Dendritic cell treated with granulocyte-macrophage colony-stimulating factor and Interleukin-4, amounts not matched to agents 40 ng/mL and 50 ng/mL, for 4 days (primary cell): ENCODE data around the gene USP28.
"Not testable (repeated sequence)": the region's sequence is repeated elsewhere in the genome, so short reads cannot be mapped to it uniquely, and the experiment has no call there.

Source experiments
- H3K27ac Mint-ChIP-seq: one replicate; pipeline ENCODE4 v1.8.0; 2022; ENCODE audit warnings: mild to moderate bottlenecking, mixed read lengths
- H3K27me3 Mint-ChIP-seq: one replicate; pipeline ENCODE4 v1.8.0; 2022; ENCODE audit warnings: mild to moderate bottlenecking, mixed read lengths
- H3K36me3 Mint-ChIP-seq: one replicate; pipeline ENCODE4 v1.8.0; 2022; ENCODE audit warnings: low read depth, mixed read lengths
- H3K4me1 Mint-ChIP-seq: one replicate; pipeline ENCODE4 v1.8.0; 2022; ENCODE audit warnings: low read depth, mixed read lengths
- H3K4me3 Mint-ChIP-seq: one replicate; pipeline ENCODE4 v1.8.0; 2022; ENCODE audit warnings: mild to moderate bottlenecking, moderate library complexity, mixed read lengths
- H3K9me3 Mint-ChIP-seq: one replicate; pipeline ENCODE4 v1.8.0; 2022; ENCODE audit warnings: mixed read lengths
- intact Hi-C: fragments of 100-400 bp; cut with micrococcal nuclease; formaldehyde crosslinking; loops from one replicate; pipeline ENCODE4 v1.15.0; 2022

USP28 gene

GRCh38 chr11:113895367-113896155 lies 20.2 kb upstream of the USP28 start:
- Mint-ChIP-seq H3K4me3 (no peak overlapping the region), H3K27ac (no peak overlapping the region), H3K4me1 (peaks cover 6% of the 10 kb centered on the region), H3K9me3 (no peaks in the 10 kb centered on the region), H3K27me3 (no peaks in the 10 kb centered on the region), H3K36me3 (no peaks in the 10 kb centered on the region)
- intact Hi-C loops = loop anchor here (1.0 to 2.0 kb wide), 2 partner anchors 141 to 366 kb away; no protein-coding TSS in a partner anchor

- Mint-ChIP-seq H3K27me3 (no peaks in the 10 kb centered on the region), H3K4me3 (no peak overlapping the region), H3K4me1 (peaks cover 6% of the 10 kb centered on the region), H3K27ac (no peak overlapping the region), H3K36me3 (no peaks in the 10 kb centered on the region), H3K9me3 (no peaks in the 10 kb centered on the region)
- intact Hi-C loops = no loop called here
These were observed 19.1 kb upstream of the USP28 start for GRCh38 chr11:113894421-113894996.

DNA sequence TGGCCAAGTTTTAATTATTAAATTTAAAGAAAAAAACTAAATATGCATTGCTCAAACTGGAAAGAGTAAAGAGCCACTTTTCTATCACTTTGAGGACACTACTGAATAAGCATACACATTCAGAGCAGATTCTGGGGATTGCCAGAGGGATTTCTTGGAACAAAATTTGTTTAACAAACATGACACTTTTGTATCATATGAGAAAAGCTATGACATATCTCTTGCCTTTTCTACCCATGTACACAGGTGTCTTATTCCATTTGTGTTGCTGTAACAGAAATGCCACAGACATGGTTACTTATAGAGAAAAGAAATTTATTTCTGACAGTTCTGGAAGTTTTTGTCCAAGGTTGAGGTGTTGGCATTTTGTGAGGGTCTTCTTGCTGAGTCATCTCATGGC lies 13.5 kb upstream of the USP28 start:
- intact Hi-C loops = no loop called here
- H3K36me3 Mint-ChIP-seq = no peaks in the 10 kb centered on the region
- H3K9me3 Mint-ChIP-seq = no peaks in the 10 kb centered on the region
- no peaks in the 10 kb centered on the region for H3K27me3 Mint-ChIP-seq
- H3K4me1 Mint-ChIP-seq = no peaks in the 10 kb centered on the region
- no peak overlapping the region for H3K4me3 Mint-ChIP-seq
- H3K27ac Mint-ChIP-seq = no peak overlapping the region

- no peak overlapping the region for H3K4me3 Mint-ChIP-seq
- no peaks in the 10 kb centered on the region for H3K36me3 Mint-ChIP-seq
- H3K27me3 Mint-ChIP-seq = no peaks in the 10 kb centered on the region
- no peak overlapping the region for H3K27ac Mint-ChIP-seq
- H3K4me1 Mint-ChIP-seq = no peaks in the 10 kb centered on the region
- H3K9me3 Mint-ChIP-seq = no peaks in the 10 kb centered on the region
- intact Hi-C loops = no loop called here
These were observed 10.5 kb upstream of the USP28 start for GRCh38 chr11:113885897-113886296.

DNA sequence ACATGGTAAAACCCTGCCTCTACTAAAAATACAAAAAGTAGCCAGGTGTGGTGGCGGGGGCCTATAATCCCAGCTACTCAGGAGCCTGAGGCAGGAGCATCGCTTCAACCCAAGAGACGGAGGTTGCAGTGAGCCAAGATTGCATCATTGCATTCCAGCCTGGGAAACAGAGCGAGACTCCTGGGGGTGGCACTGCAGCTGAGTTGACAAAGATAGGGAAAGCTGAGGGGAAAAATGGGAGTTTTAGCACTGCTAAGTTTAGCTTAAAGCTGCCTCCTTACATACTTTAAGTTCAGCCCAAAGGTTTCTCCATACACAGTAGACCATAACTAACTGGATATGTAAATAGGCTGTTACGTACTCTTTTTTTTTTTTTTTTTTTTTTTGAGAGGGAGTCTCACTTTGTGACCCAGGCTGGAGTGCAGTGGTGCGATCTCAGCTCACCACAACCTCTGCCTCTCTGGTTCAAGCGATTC lies 9.0 kb upstream of the USP28 start:
- no peaks in the 10 kb centered on the region for H3K36me3 Mint-ChIP-seq

GRCh38 chr11:113881856-113882255 lies 6.5 kb upstream of the USP28 start:
- H3K36me3 Mint-ChIP-seq = no peaks in the 10 kb centered on the region
- no peak overlapping the region for H3K4me3 Mint-ChIP-seq
- no peaks in the 10 kb centered on the region for H3K4me1 Mint-ChIP-seq
- intact Hi-C loops = no loop called here
- H3K9me3 Mint-ChIP-seq = no peaks in the 10 kb centered on the region
- no peaks in the 10 kb centered on the region for H3K27me3 Mint-ChIP-seq
- H3K27ac Mint-ChIP-seq = no peak overlapping the region

More for the DNA sequence above, 9.0 kb upstream of the USP28 start:
- Mint-ChIP-seq H3K9me3 (no peaks in the 10 kb centered on the region), H3K27me3 (no peaks in the 10 kb centered on the region), H3K27ac (no peak overlapping the region), H3K4me1 (no peaks in the 10 kb centered on the region), H3K4me3 (no peak overlapping the region)
- intact Hi-C loops = no loop called here

DNA sequence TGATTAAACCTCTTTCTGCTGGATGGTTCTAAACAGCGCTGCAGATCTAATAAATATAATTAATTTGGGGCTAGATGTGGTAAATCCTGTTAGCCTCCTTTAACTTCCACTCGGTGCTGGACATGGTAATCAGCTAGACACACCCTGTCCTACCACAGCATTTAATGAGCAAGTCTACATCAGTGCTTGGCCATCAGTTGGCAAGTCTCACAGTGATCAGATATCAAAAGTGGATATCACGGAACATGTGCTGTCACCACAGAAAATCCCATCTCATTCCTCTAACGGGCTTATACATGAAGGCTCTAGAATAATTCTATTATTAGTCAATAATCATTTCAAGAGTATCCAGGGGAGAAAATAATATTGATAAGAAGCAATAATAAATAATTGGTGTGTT lies 5.6 kb upstream of the USP28 start:
- Mint-ChIP-seq H3K27ac (no peak overlapping the region), H3K4me1 (no peaks in the 10 kb centered on the region), H3K36me3 (no peaks in the 10 kb centered on the region), H3K27me3 (no peaks in the 10 kb centered on the region), H3K9me3 (no peaks in the 10 kb centered on the region), H3K4me3 (no peak overlapping the region)
- intact Hi-C loops = no loop called here

- intact Hi-C loops = loop anchor here (5.0 kb wide), 1 partner anchor 567 kb away; the partner anchor contains the start of gene TTC12
- not testable (repeated sequence) for H3K4me3 Mint-ChIP-seq, H3K9me3 Mint-ChIP-seq, H3K4me1 Mint-ChIP-seq, H3K36me3 Mint-ChIP-seq, H3K27me3 Mint-ChIP-seq, H3K27ac Mint-ChIP-seq
These were observed 4.1 kb upstream of the USP28 start for GRCh38 chr11:113879446-113879845.

GRCh38 chr11:113877670-113878055 lies 2.3 kb upstream of the USP28 start:
- no peaks in the 10 kb centered on the region for H3K27me3 Mint-ChIP-seq
- H3K36me3 Mint-ChIP-seq = no peaks in the 10 kb centered on the region
- no peak overlapping the region for H3K27ac Mint-ChIP-seq
- intact Hi-C loops = loop anchor here (5.0 kb wide), 1 partner anchor 565 kb away; the partner anchor contains the start of gene TTC12
- H3K9me3 Mint-ChIP-seq = no peaks in the 10 kb centered on the region
- no peak overlapping the region for H3K4me3 Mint-ChIP-seq
- H3K4me1 Mint-ChIP-seq = peaks cover 20% of the 10 kb centered on the region

DNA sequence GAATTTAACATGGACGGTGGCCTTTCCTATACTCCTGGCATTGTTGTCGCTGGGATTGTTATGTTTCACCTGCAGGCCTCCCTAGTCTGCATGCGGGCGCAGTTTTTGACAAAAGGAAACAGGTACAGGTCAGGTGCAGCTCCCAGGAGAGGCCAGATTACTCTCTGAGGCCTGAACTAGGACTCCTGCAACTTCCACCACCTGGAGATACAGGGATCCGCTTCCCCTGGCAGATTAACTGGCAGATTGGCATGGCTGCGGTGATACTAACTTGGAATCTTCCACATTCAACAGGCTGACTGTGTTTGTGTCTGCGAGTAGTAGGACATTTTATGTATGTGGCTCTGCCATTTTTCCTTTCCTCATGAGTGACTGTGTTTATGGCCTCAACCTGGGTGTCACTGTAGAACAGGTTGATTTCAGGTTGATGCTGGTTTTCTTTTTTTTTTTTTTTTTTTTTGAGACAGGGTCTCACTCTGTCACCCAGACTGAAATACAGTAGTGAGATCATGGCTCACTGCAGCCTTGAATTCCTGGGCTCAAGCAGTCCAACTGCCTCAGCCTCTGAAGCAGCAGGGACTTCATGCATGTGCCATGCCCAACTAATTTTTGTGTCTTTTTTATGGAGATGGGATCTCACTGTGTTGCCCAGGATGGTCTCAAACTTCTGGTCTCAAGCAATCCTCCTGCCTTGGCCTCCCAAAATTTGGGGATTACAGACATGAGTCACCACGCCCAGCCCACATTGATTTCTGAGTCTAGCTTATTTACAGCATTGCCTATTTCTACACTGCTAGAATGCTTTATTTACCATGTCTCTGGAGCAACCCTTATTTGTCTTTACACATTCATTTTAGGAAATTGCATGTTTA lies 1.7 kb upstream of the USP28 start:
- intact Hi-C loops = loop anchor here (5.0 kb wide), 1 partner anchor 565 kb away; the partner anchor contains the start of gene TTC12

GRCh38 chr11:113876074-113876797 lies 864 bp upstream of the USP28 start:
- peaks cover 6% of the 10 kb centered on the region for H3K36me3 Mint-ChIP-seq
- peaks cover 27% of the 10 kb centered on the region for H3K4me1 Mint-ChIP-seq
- peak overlapping the region; percentile 99 for H3K27ac Mint-ChIP-seq
- H3K9me3 Mint-ChIP-seq = no peaks in the 10 kb centered on the region
- intact Hi-C loops = loop anchor here (5.0 kb wide), 1 partner anchor 564 kb away; the partner anchor contains the start of gene TTC12
- no peaks in the 10 kb centered on the region for H3K27me3 Mint-ChIP-seq
- peak overlapping the region; percentile 92 for H3K4me3 Mint-ChIP-seq

More for the DNA sequence above, 1.7 kb upstream of the USP28 start:
- no peak overlapping the region for H3K4me3 Mint-ChIP-seq
- no peak overlapping the region for H3K27ac Mint-ChIP-seq
- H3K9me3 Mint-ChIP-seq = no peaks in the 10 kb centered on the region
- H3K4me1 Mint-ChIP-seq = peaks cover 26% of the 10 kb centered on the region
- no peaks in the 10 kb centered on the region for H3K27me3 Mint-ChIP-seq
- peaks cover 6% of the 10 kb centered on the region for H3K36me3 Mint-ChIP-seq

DNA sequence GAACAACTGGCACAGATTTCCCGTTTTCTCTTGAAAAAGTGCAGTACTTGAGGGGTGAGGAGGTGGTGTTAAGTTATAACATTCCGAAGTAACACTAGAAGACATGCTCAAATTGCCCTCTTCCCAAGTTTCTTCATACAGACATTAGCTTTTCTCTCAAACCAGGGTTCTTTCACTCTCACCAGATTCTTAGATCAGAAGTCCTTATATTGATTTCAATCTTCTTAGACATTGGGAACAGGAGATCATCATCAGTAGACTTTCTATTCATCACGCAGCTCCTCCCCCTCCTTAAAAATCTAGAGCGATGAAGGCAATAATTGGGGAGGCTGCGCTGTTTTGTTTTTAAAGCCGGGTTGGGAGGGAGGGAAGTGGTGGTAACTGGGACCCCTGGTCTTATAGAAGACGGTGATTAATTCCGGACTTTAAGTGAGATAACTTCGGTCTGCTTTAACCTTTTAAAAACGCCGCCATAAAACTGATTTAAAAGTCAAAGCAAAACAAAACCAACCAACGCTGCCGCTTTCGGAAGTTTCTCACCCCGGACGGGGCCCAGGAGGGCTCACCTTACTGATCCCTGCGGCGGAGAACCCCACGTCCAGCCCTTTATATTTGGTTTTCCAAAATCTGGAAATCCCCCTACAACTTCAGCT lies 665 bp downstream of the USP28 start:
- Mint-ChIP-seq H3K27me3 (no peaks in the 10 kb centered on the region), H3K4me1 (peaks cover 33% of the 10 kb centered on the region)

GRCh38 chr11:113874096-113874495 lies 1.3 kb downstream of the USP28 start:
- Mint-ChIP-seq H3K27ac (no peak overlapping the region), H3K4me1 (peaks cover 33% of the 10 kb centered on the region), H3K4me3 (peak overlapping the region; percentile 81), H3K9me3 (no peaks in the 10 kb centered on the region), H3K36me3 (peaks cover 6% of the 10 kb centered on the region), H3K27me3 (no peaks in the 10 kb centered on the region)
- intact Hi-C loops = loop anchor here (2.0 kb wide), 1 partner anchor 527 kb away; the partner anchor contains the start of genes C11orf71 and RBM7

More for the DNA sequence above, 665 bp downstream of the USP28 start:
- Mint-ChIP-seq H3K4me3 (peak overlapping the region; percentile 81), H3K9me3 (no peaks in the 10 kb centered on the region), H3K27ac (peak overlapping the region; percentile 99), H3K36me3 (peaks cover 6% of the 10 kb centered on the region)
- intact Hi-C loops = loop anchor here (1.0 to 5.0 kb wide), 3 partner anchors 101 to 562 kb away; partner anchors contain the start of genes C11orf71, RBM7, TTC12 and ZW10
